NCI-H226 (cell line): ENCODE data around the gene NEURL1B.
"Not testable (repeated sequence)": the region's sequence is repeated elsewhere in the genome, so short reads cannot be mapped to it uniquely, and the experiment has no call there.

Experiments
- DNase-seq: peaks from one replicate; pipeline ENCODE4 v3.0.0-alpha.2; 2015

Gene NEURL1B

GRCh38 chr5:172658961-172659501 is 18.0 kb downstream of the NEURL1B start:
- peak; percentile 64 for DNase-seq

DNA sequence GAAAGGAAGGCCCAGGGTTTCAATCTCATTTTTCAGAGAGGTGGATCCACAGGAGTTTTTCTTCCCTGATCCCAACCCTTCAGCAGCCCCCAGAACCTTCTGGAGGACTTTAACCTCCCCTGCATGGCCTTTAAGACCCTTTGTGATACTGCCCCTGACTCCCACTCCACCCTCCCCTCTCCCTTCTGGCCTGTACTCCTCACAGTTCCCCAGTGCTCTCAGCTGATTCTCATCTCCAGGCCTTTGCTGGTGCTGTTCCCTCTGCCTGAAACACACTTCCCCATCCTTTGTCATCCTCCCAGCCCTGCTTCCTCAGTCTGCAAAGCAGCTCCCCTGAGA is 18.5 kb downstream of the NEURL1B start:
- DNase-seq = no peak

GRCh38 chr5:172659909-172660628 is 19.0 kb downstream of the NEURL1B start:
- DNase-seq = peak; percentile 62

DNA sequence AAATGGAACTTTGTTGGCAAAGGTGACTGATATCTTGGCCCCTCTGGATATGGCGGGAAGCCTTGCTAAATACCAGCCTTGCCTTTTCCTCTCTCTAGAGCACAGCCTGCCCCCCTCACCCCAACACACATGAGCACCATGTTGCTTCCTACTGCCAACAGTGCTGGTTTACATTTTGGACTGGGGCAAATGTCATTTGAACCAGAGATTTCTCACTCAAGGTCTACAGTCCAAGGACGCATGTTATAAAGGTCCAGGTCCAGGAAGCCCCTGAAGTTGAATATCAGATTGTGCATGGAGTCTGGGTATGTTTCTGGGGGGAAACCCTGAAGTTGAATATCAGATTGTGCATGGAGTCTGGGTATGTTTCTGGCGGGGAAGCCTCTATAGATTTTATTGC is 19.9 kb downstream of the NEURL1B start:
- DNase-seq = no peak

- DNase-seq = no peak
Observed at GRCh38 chr5:172661526-172661925, 20.5 kb downstream of the NEURL1B start.

DNA sequence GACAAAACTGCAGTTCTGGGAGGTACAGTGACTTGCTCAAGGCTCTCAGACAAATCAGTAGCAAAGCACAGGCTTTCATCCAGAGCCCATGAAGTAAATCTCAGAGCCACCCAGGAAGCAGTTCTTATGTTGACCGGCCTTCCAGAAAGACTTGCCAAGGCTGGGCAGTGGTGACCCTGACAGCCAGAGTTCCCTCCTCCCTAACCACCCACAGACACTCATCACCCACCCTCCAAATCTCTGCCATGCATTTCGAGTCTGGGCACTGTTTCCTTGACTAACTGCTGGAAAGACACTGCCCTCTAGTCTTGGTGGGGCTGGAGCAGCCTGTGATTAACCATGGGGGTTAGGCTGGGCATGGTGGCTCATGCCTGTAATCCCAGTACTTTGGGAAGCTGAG is 21.5 kb downstream of the NEURL1B start:
- DNase-seq = no peak

DNA sequence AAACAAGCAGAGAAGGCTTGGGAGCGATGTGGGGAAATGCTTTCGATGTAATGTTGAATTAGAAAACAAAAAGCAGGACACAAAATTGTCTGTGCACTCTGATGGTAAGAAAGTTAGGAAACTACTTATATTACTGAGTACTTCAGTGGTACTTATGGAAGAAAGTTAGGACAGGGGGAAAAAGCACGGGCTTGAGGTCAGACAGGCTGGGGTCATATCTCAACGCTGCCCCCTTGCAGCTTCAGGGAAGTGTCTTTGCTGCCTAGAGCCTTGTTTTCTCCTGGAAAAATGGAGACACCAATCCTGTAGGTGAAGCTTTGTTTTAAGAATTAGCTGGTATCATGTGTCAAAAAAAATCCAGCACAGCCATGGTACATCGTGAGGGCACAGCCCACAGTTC is 23.0 kb downstream of the NEURL1B start:
- DNase-seq = no peak

GRCh38 chr5:172664681-172665541 is 23.8 kb downstream of the NEURL1B start:
- DNase-seq = no peak

- no peak for DNase-seq
Observed at GRCh38 chr5:172666251-172666650, 25.2 kb downstream of the NEURL1B start.

GRCh38 chr5:172667786-172668593 is 26.9 kb downstream of the NEURL1B start:
- DNase-seq = no peak

DNA sequence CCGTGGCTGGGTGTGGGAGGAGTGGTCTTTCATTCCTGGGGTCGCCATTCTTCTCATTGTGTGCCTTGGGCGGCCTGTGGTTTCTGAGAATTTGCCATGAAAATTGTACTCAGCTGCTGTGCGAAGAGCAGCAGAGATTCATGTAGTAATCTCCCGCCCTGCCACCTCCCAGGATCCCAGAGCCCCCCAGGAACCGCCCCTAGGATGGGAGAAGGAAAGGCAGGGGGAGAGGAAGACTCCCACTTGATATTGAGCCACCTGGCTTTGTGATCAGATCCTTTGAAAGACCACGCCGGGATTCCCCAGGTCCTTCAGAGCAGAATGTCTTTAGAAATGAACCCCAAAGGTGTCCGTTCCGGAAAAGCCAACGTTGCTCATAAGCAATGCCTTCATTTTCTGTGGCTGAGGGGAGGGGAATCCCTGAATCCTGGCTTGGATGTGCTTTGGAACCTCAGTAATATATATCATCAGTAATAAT is 27.6 kb downstream of the NEURL1B start:
- DNase-seq = no peak

DNA sequence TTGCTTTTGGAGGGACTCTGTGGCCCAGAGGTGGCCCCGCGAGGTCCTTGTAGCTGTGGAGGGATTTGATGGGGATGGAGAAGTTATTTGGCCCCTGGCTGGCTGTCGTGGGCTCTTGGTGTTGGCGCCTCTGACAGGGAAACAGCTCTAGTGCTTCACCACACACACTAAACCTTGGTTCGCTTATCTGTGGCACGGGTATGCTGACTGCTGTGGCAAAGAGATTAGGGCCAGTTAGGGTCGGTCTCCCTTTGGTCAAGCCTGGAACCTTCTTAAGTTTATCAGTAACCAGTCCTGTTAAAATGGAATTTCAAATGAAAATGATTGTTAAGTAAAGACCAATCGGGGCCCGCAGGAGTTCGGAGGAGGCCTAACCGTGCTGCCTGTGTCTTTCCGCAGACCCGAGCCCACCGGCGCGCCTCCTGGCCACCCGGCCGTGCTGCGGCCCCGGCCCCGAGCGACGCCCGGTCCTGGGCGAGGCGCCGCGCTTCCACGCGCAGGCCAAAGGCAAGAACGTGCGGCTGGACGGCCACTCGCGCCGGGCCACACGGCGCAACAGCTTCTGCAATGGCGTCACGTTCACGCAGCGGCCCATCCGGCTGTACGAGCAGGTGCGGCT is 28.4 kb downstream of the NEURL1B start:
- no peak for DNase-seq

GRCh38 chr5:172670005-172670402 is 28.9 kb downstream of the NEURL1B start:
- no peak for DNase-seq

- DNase-seq = no peak
Observed at GRCh38 chr5:172670444-172670843, 29.4 kb downstream of the NEURL1B start.

DNA sequence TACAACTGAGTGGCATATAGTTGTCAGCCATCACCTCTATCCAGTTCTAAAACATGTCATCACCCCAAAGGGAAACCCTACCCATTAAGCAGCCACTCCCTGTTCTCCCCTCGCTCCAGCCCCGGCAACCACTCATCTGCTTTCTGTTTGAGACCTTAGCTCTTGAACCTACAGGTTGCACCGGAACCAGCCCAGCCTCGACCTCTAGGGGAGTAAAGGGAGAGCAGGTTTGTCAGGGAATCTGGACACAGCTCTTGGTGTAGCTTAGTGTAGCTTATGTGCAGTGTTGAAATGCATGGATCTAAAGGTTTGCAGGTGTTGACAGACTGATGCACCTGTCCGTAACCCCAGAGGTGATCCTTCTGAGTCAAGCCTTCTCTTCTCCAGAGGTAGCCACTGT is 30.0 kb downstream of the NEURL1B start:
- no peak for DNase-seq

- DNase-seq = no peak
Observed at GRCh38 chr5:172672681-172673080, 31.6 kb downstream of the NEURL1B start.

DNA sequence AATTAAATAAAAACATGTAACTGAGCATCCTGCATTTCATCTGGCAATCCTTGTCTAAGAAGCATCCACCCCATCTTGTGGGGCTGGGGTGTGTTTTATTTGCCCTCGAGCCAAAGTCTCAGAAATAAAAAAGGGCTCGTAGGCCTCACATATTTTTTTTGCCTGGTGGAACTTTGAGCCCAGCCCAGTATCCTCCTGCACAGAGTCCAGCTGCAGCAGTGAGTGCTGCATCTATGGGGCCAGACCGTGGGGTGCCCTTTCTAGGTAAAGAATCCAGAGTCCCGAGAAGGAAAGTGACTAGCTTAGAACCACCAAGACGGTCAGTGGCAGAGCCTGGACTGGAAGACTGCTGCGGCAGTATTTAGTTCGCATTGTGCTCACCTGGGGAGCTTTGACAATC is 33.1 kb downstream of the NEURL1B start:
- DNase-seq = no peak

DNA sequence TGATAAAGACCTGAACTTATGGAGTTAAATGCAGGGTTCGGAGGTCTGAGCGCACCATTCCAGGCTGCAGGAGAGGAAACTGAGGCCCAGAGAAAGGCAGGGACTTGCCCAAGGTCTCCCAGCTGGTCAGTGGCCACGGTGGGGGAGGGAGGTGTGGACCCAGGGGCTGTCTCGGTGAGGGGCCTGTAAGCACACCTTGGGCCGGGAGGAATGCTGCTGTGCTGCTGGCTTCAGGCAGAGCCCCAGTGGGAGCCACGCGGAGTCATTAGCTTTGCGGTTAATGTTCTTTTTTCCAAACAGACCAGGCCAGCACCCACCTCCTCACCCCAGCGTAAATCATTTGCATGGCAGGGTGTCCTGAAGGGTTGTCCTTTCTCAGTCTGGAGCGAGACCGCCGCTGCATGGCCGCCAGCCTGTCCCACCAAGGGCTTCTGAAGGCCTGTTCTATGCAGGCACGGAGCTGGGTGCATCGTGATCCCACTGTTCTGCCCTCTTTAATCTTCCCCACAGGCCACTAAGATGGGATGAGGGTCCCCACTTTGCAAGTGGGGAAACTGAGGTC is 35.9 kb downstream of the NEURL1B start:
- DNase-seq = no peak

- not testable (repeated sequence) for DNase-seq
Observed at GRCh38 chr5:172678362-172678874, 37.4 kb downstream of the NEURL1B start.

GRCh38 chr5:172678902-172679301 is 37.8 kb downstream of the NEURL1B start:
- DNase-seq = no peak

- no peak for DNase-seq
Observed at GRCh38 chr5:172679628-172680212, 38.7 kb downstream of the NEURL1B start.

GRCh38 chr5:172680921-172681320 is 39.9 kb downstream of the NEURL1B start:
- DNase-seq = no peak
